ENCODE measurements around the gene SHC1. TPM values are rescaled to one million over a fixed set of nuclear protein-coding genes. Genes with fewer than 3 reads are reported as not detected.

SHC1 gene
- total RNA-seq, 1 donor from 2014 or later, result 69.0 TPM

DNA sequence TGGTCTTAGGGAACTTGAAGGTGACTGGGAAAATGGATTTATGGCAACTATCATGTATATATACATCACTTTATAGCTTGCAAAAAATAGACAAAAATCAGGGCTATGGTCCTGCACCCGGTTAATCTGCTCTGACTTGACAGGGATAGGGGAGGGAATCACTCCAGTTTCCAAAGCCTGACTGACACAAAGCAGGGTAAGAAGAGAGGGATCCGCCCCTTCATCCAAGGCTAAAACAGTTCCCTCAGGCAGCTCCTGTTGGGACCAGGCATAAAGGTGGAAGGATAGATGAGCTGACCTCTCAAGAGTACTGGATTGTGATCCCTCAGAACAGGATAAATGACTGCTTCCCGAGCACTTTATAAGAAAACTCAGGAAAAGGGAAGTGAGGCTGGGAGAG is 16.0 kb downstream of the SHC1 start:
- Mint-ChIP-seq H3K9me3 (no peaks in the 10 kb centered on the region), H3K36me3 (peaks cover 12% of the 10 kb centered on the region), H3K4me3 (peak overlapping the region; percentile 94), H3K27me3 (ENCODE audit: insufficient read depth, low read depth) (peaks cover 11% of the 10 kb centered on the region), H3K4me1 (peaks cover 64% of the 10 kb centered on the region), H3K27ac (peak overlapping the region; percentile 100)
- H2AFZ ChIP-seq (replicated peaks), result no peak overlapping the region
- no peaks in the 10 kb centered on the region for H3K9me3 ChIP-seq (ENCODE audit: low read depth)
- no peaks in the 10 kb centered on the region for H3K36me3 ChIP-seq
- H3K27ac ChIP-seq, result peak overlapping the region; percentile 97
- peaks cover 38% of the 10 kb centered on the region for H3K4me1 ChIP-seq
- H3K9ac ChIP-seq, result no peak overlapping the region
- no peaks in the 10 kb centered on the region for H3K27me3 ChIP-seq
- peaks cover 56% of the 10 kb centered on the region for H4K20me1 ChIP-seq (ENCODE audit: low read depth)
- peak; percentile 69 for DNase-seq (ENCODE audit: low spot score)
- no peak for TF ChIP-seq EZH2 (IDR thresholded peaks at IDR 0.05)
- TF ChIP-seq EZH2phosphoT487 (IDR thresholded peaks at IDR 0.05), result no peak
- no peak for TF ChIP-seq CTCF (IDR thresholded peaks at IDR 0.05)
- peak overlapping the region; percentile 85 for H3K4me2 ChIP-seq
- H3K4me3 ChIP-seq, result peak overlapping the region; percentile 66
- peaks cover 47% of the 10 kb centered on the region for H3F3A ChIP-seq (ENCODE audit: low read depth)
- H3K79me2 ChIP-seq (ENCODE audit: low read depth), result peaks cover 42% of the 10 kb centered on the region

DNA sequence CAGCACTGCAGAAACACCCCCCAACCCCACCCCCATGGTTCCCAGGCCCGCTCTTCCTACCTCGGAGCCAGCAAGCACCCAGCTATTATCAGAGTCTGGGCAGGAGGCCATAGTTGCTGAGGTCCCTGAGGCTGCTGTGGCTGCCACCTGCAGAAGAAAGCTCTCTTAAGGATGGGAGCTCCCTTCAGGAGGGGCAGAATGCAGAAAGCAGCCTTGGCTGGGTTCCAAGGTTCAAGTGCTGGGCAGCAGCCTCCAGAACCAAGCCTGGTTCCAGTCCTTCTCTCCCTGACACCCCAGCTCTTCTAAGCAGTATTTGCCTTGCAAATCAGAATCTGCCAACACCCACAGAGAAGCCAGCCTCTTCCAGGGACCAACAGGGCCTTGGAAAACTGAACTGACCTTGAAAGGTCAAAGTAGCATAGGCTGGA is 16.9 kb downstream of the SHC1 start:
- Histone ChIP-seq H3K9me3 (ENCODE audit: low read depth) (no peaks in the 10 kb centered on the region), H3F3A (ENCODE audit: low read depth) (peaks cover 46% of the 10 kb centered on the region), H3K79me2 (ENCODE audit: low read depth) (peaks cover 33% of the 10 kb centered on the region), H3K4me1 (peaks cover 38% of the 10 kb centered on the region), H3K9ac (no peak overlapping the region), H3K4me3 (peak overlapping the region; percentile 66), H3K4me2 (peak overlapping the region; percentile 85), H3K36me3 (no peaks in the 10 kb centered on the region), H3K27ac (no peak overlapping the region), H2AFZ (replicated peaks) (no peak overlapping the region), H3K27me3 (no peaks in the 10 kb centered on the region), H4K20me1 (ENCODE audit: low read depth) (peaks cover 56% of the 10 kb centered on the region)
- no peak for TF ChIP-seq EZH2 (IDR thresholded peaks at IDR 0.05)
- no peak for TF ChIP-seq CTCF (IDR thresholded peaks at IDR 0.05)
- TF ChIP-seq EZH2phosphoT487 (IDR thresholded peaks at IDR 0.05), result no peak
- peak overlapping the region; percentile 94 for H3K4me3 Mint-ChIP-seq
- peaks cover 64% of the 10 kb centered on the region for H3K4me1 Mint-ChIP-seq
- no peak for DNase-seq (ENCODE audit: low spot score)
- peaks cover 10% of the 10 kb centered on the region for H3K27me3 Mint-ChIP-seq (ENCODE audit: insufficient read depth, low read depth)
- no peaks in the 10 kb centered on the region for H3K9me3 Mint-ChIP-seq
- peaks cover 13% of the 10 kb centered on the region for H3K36me3 Mint-ChIP-seq
- H3K27ac Mint-ChIP-seq, result peak overlapping the region; percentile 100

DNA sequence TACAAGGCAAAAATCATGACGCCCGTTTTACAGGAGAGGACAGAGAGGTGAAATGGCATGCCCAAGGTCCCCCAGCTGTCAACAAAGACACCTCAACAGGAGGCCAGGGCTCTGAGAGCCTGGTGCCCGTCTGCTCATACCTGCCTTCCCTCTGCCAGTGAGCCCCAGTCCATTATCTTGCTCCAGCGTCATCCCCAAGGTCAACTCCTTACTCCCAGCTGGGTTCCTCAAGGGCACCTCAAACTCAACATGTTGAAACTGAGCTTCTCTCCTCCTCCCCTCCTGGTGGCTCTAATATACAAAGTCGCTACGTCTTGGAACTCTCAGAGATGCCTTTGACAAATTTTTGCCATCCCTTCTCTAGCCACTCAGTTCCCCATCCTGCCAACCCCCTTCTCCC is 17.9 kb downstream of the SHC1 start:
- H3K36me3 Mint-ChIP-seq, result peaks cover 11% of the 10 kb centered on the region
- Histone ChIP-seq H3F3A (ENCODE audit: low read depth) (peaks cover 36% of the 10 kb centered on the region), H3K36me3 (no peaks in the 10 kb centered on the region), H3K4me2 (peak overlapping the region; percentile 85), H3K27me3 (no peaks in the 10 kb centered on the region), H4K20me1 (ENCODE audit: low read depth) (peaks cover 59% of the 10 kb centered on the region), H2AFZ (replicated peaks) (no peak overlapping the region), H3K79me2 (ENCODE audit: low read depth) (peaks cover 31% of the 10 kb centered on the region), H3K27ac (no peak overlapping the region), H3K4me3 (no peak overlapping the region), H3K4me1 (peaks cover 35% of the 10 kb centered on the region), H3K9ac (no peak overlapping the region), H3K9me3 (ENCODE audit: low read depth) (no peaks in the 10 kb centered on the region)
- H3K4me3 Mint-ChIP-seq, result peak overlapping the region; percentile 10
- H3K27me3 Mint-ChIP-seq (ENCODE audit: insufficient read depth, low read depth), result peaks cover 6% of the 10 kb centered on the region
- TF ChIP-seq EZH2 (IDR thresholded peaks at IDR 0.05) (no peak), EZH2phosphoT487 (IDR thresholded peaks at IDR 0.05) (no peak), CTCF (IDR thresholded peaks at IDR 0.05) (no peak)
- no peak for DNase-seq (ENCODE audit: low spot score)
- peaks cover 57% of the 10 kb centered on the region for H3K4me1 Mint-ChIP-seq
- peak overlapping the region; percentile 57 for H3K27ac Mint-ChIP-seq
- no peaks in the 10 kb centered on the region for H3K9me3 Mint-ChIP-seq

All from neural progenitor cell (in vitro differentiated cells).